Bone marrow (tissue), 2 donors: Measurements from ENCODE around the gene CEP20.
"Not testable (repeated sequence)": the region's sequence is repeated elsewhere in the genome, so short reads cannot be mapped to it uniquely, and the experiment has no call there.

ENCODE experiments used
- DNase-seq, 2 donors: peaks; one replicate each; lab custom pipeline; 2025; lab: John Stamatoyannopoulos, UW

CEP20 gene, protein sequence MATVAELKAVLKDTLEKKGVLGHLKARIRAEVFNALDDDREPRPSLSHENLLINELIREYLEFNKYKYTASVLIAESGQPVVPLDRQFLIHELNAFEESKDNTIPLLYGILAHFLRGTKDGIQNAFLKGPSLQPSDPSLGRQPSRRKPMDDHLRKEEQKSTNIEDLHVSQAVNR

DNA sequence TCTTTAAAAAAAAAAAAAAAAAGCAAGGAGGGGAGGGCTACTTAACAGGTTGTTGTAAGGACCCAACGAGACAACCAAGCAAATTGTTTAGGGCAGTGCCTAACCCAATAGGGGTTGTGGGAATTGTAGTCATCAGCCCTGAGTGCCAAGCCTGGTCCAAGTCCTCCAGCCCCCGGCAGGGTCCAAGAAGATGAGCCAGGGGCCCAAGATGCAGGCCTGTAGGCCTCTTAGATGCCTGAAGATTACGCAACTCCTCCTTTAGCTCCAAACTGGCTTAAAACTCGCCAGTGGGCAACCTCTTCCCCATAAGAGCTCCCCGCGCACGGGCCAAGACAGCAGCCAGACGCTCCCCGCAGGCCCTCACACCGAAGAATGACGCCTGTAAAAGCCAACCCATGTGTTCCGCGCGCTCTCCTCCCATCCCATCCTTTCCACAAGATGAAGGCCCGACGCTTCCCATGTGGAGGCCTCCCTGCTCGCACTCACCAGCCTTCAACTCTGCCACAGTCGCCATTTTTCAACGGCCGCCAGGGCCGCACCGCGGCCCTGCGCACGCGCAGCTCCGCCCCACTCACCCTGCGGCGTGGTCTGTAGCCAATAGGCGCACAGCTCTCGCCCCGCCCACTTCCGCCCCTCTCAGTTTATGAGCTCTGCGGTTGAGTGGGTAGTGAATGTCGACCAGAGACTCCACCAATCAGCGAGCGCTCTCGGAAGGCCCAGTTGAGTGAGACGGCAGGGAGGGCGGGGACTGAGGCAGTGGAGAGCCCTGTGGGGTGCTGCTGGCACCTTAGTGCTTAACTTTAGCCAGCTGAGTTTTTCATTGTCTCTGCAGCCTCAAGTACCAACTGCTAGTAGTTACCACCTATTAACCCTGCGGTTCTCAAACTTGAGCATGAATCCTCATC lies at the start of gene CEP20:
CEP20 (minus strand) TSS at position 532 of the 905 bp plus-strand sequence; CDS start at position 514, 18 bp downstream.
- DNase-seq, result peak; percentile 91 to 98

DNA sequence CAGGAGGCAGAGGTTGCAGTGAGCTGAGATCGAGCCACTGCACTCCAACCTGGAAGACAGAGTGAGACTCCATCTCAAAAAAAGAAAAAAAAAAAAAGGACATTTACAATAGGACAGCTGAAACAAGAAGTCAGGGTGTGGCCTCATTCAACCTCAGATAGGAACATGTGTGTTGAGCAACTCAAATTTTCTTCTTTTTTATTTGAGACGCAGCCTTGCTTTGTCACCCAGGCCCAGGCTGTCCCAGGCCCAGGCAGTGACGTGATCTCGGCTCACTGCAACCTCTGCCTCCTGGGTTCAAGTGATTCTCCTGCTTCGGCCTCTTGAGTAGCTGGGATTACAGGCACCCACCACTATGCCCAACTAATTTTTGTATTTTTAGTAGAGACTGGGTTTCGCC lies 48.4 kb upstream of the CEP20 start:
- not testable (repeated sequence) for DNase-seq

DNA sequence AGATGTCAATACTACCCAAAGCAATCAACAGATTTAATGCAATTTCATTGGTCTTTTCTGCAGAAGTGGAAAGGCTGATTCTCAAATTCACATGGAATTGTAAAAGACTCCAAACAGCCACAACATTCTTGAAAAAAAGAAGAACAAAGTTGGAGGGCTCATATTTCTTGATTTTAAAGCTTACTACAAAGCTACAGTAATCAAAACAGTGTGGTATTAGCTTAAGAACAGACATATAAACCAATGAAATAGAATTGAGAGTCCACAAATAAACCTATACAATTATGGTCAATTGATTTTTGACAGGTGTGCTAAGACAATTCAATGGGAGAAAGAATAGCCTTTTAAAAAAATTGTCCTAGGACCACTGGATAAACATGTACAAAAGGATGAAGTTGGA lies 46.6 kb upstream of the CEP20 start:
- DNase-seq, result no peak

DNA sequence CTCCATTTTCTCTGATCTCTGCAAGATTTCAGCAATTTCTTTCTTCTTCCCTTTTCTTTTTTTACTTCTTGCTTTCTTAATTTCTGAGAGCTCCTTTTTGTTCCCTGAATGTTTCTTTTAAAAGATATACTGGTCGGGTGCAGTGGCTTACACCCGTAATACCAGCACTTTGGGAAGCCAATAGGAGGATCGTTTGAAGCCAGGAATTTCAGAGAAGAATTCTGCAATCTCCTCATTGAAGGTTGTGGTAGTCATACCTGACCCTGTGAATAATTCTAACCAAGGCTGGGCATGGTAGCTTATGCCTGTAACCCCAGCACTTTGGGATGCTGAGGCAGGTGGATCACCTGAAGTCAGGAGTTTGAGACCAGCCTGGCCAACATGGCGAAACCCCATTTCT lies 45.4 kb upstream of the CEP20 start:
- DNase-seq, result no peak

DNA sequence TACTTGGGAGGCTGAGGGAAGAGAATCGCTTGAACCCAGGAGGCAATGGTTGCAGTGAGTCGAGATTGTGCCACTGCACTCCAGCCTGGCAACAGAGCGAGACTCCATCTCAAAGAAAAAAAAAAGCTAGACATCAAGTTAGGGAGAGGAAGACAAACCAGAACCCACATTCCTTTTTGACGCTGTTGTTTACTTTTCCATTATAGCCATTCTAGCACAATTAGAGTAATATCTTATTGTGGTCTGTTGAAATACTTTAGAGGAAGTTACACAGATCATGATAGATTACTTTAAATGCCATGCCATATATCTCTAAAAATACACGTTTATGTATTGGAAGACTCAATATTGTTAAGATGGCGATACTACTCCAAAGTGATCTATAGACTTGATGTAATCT lies 44.5 kb upstream of the CEP20 start:
- no peak for DNase-seq

DNA sequence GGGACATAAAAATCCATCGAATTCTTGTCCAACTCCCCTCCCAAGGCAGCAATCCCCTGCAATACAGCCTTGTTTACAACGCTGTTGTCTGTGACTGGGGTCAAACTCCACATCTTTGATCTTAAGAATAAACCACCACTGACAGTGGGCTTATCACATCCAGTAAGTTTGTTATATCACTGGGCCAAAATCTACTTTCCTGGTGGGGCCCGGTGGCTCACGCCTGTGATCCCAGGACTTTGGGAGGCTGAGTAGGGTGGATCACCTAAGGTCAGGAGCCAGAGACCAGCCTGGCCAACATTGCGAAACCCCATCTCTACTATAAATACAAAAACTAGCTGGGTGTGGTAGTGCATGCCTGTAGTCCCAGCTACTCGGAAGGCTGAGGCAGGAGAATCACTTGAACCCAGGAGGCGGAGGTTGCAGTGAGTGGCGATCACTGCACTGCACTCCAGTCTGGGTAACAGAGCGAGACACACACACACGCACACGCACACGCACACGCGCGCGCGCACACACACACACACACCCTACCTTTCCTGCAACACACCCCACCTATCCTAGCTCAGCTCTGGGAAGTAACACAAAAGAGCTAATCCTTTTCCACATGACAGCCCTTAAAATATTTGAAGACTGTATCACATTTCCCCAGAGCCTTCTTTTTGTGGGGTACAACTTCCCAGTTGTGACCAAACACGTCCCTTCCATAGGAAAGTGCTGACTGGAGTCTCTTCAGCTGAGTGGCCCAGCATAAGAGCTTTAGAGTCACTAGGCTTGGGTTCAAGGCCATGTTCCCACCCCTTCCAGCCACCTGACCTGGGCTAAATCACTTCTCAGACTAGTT lies 40.1 kb upstream of the CEP20 start:
- no peak for DNase-seq

DNA sequence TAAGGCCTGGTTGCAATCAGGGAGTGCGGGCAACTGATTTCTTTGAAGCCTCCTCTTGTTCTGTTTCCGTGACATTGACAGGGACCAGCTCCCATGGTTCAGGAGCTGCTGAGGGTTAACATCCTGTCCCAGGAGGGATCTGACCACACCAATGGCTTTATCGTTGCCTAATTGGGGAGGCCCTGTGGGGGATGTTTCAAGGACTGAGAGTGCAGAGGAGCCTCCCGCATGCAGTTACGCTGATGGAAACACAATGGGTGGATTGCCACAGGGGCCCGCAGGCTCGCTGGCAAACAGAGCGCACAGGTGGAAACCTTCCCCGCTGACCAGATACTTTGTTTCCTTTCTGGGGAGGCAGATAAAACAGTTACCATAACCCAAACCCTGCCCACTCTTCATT lies 37.2 kb upstream of the CEP20 start:
- DNase-seq, result no peak

DNA sequence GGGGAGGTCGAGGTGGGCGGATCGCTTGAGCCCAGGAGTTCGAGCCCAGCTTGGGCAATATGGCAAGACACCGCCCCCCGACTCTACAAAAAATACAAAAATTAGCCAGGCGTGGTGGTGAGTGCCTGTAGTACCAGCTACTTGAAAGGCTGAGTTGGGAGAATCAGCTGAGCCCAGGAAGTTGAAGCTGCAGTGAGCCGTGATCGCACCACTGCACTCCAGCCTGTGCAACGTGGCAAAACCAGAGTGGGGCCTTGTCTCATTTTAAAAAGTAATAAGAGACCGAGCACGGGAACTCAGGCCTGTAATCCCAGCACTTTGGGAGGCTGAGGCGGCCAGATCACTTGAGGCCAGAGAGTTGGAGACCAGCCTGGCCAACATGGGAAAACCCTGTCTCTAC lies 36.6 kb upstream of the CEP20 start:
- DNase-seq, result no peak

DNA sequence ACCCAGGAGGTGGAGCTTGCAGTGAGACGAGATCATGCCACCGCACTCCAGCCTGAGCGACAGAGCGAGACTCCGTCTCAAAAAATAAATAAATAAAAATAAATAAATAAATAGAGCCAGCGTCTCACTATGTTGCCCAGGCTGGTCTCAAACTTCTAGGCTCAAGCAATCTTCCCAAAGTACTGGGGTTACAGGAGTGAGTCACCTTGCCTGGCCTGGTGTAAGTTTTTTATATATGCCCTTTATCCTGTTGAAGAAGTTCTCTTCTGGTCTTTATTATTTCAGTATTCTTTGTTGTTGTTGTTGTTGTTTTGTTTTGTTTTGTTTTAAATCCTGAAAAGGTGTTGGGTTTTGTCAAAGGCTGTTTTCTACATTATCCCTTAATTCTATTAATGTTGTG lies 30.9 kb upstream of the CEP20 start:
- DNase-seq, result no peak

DNA sequence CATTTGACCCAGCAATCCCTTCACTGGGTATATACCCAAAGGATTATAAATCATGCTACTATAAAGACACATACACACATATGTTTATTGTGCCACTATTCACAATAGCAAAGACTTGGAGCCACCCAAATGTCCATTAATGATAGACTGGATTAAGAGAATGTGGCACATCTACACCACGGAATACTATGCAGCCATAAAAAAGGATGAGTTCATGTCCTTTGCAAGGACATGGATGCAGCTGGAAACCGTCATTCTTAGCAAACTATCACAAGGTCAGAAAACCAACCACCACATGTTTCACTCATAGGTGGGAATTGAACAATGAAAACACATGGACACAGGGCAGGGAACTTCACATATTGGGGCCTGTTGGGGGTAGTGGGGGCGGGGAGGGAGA lies 29.9 kb upstream of the CEP20 start:
- not testable (repeated sequence) for DNase-seq

DNA sequence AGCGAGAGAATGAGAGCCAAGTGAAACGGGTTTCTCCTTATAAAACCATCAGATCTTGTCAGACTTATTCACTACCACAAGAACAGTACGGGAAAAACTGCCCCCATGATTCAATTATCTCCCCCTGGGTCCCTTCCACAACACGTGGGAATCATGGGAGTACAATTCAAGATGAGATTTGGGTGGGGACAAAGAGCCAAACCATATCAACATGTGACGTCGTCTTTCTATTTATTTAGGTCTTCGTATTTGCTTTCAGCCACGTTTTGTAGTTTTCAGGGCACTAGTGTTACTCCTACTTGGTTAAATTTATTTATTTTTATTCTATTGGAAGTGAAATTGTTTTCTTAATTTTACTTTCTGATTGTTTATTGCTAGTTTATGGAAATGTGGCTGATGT lies 27.9 kb upstream of the CEP20 start:
- no peak for DNase-seq

DNA sequence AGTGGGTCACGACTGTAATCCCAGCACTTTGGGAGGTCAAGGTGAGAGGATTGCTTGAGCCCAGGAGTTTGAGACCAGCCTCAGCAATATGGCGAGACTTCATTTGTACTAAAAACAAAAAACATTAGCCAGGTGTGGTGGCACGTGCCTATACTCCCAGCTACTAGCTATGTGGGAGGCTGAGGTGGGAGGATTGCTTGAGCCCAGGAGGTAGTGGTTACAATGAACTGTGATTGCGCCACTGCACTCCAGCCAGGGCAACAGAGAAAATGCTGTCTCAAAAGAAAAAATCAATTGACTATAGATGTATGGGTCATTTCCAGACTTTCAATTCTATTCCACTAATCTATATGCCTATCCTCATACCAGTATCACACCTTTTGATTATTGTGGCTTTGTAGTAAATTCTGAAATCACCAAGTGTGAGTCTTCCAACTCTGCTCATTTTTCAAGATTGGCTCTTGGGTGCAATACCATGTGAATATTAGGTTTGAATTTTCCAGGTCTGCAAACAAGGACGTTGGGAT lies 27.2 kb upstream of the CEP20 start:
- no peak for DNase-seq

DNA sequence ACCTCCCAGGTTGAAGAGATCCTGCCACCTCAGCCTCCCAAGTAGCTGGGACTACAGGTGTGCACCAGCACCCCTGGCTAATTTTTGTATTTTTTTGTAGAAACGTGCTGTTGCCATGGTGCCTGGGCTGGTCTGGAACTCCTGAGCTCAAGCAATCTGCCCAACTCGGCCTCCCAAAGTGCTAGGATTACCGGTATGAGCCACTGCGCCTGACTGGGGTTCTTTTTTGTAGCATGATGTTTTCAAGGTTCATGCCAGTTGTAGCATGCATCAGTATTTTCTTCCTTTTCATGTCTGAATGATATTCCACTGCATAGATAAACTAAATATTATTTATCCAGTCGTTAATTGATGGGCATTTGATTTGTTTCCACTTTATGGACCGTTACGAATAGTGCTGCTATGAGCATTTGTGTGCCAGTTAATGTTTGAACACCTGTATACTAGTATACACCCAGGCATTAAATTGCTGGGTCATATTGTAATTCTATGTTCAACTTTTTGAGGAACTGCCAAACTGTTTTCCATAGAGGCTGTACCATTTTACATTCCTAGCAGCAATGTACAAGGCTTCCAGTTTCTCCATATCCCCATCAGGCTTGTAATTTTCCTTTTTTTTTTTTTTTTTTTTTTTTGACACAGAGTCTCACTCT lies 24.8 kb upstream of the CEP20 start:
- DNase-seq, result no peak

DNA sequence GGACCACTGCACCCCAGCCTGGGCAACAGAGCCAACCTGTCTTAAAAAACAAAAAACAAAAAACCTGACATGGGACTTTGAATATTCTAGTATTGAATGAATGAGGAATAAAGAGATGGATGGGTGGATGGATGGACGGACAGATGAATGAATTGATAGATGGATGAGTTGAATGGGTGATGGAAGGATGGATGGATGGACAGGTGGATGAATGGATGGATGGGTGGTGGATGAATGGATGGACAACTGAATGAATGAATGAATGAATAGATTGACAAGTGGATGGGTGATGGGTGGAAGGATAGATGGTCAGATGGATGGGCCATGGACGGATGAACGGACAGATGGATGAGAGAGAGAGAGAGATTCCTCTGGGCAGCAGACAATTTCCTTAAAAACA lies 22.8 kb upstream of the CEP20 start:
- no peak for DNase-seq

DNA sequence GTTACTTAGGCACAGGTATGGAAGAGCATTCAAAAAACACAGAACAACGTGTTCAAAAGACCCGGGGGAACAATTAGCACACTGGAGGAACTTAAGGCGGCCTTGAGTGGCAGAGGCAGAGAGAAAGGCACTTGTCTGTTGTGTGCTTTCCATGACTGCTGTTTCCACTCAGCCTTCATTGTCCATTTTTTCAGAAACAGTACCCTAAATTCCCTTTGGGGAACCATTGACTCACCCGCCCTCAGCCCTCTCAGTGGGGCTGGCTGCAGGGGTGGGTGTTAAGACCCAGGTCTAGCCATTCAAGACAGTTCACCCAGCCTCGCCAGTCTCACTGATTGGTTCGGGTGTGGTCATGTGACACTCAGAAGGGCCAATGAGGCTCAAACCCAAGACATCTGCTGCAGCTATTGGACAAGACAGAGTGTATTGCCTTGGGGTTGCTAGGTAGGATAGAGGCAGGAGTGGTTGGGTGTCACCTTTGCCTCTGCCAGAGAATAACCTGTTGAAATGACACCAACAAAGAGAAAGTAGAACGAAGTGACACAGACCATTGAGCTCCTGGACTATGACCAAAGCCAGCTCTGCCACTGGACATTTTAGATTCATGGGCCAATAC lies 19.6 kb upstream of the CEP20 start:
- no peak for DNase-seq

DNA sequence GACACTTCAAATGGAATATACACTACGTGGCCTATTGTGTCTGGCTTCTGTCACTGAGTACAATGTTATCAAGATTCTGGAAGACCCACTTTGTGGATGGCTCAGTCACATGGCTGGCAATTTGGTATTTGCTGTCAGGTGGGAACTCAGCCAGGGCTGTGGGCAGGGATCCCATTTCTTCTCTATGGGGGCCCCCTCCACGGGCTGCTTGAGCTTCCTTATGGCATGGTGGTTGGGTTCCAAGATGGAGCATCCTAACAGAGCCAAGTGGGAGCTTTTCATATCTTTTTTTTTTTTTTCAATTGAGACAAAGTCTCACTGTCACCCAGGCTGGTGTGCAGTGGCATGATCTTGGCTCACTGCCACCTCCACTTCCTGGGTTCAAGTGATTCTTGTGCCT lies 18.0 kb upstream of the CEP20 start:
- DNase-seq, result no peak

DNA sequence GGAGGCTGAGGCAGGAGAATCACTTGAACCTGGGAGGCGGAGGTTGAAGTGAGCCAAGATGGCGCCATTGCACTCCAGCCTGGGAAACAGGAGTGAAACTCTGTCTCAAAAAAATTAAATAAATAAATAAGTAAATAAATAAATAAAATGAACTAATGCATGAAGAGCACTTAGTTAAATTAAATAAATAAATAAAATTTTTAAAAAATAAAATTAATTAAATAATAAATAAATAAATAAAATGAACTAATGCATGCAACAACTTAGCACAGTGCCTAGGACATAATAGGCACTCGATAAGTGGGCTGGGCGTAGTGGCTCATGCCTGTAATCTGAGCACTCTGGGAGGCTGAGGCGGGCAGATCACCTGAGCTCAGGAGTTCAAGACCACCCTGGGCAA lies 15.6 kb upstream of the CEP20 start:
- DNase-seq, result no peak

DNA sequence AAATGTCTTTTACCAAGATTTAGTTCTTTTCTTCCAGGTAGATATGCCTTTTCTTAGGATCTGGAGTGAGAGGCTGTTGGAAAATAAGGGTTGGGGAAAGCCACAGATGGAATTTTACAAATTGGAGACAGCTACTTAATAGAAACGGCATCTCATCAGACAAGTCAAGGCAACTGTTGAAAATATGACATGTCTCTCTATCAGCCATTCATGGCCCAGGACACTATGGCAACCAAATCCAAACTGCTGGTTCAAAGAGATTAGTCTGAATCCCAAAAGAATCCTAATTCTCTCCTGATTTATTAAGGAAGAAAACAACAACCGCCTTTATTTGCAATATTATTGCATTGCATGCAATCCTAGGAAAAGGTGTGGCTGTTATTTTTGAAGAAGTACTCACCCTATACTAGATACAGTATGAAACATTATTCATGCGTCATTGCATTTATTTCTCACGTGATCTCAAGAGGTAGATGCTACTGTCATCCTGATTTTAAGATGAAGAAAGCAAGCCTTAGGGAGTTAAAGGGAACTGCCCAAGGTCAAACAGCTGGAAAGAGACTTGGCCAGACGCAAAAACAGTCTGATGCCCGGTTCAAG lies 12.6 kb upstream of the CEP20 start:
- DNase-seq, result no peak

DNA sequence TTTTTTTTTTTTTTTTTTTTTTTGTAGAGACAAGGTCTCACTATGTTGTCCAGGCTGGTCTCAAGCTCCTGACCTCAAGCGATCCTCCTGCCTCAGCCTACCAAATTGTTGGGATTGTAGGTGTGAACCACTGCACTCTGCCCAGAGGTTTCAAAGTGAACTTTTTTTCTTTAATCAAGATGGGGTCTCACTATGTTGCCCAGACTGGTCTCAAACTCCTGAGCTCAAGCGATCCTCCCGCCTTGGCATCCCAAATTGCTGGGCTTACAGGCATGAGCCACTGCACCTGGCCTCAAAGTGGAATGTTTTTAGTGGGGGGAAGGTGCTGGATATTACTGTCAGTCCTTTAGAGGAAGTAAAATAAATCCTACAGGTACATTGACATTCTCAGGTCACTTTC lies 12.0 kb upstream of the CEP20 start:
- DNase-seq, result no peak

DNA sequence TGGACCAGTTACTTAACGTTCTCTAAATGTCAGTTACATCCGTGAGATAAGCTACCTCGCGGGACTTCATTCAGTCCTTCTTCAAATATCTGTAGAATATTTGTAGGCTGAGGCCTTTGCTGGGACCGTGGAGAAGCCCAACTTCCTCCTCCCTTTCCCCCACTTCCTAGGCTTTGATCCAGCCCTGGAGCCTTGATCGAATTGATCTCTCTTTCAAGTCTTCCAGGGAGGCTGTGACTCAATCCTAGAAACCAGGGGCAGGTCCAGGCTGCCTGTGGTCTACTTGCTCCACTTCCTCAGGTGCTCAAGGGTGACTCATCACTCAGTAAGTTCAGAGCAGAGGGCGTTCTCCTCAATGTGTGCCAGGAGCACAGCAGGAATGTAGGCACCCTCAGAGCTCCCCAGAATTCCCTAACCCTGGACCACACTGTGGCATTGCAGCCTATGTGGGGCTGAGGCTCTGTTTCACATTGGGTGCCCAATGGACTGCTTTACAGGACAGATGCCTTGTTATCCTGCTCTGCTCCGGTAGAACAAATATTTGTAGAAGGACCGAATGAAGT lies 11.2 kb upstream of the CEP20 start:
- DNase-seq, result no peak

DNA sequence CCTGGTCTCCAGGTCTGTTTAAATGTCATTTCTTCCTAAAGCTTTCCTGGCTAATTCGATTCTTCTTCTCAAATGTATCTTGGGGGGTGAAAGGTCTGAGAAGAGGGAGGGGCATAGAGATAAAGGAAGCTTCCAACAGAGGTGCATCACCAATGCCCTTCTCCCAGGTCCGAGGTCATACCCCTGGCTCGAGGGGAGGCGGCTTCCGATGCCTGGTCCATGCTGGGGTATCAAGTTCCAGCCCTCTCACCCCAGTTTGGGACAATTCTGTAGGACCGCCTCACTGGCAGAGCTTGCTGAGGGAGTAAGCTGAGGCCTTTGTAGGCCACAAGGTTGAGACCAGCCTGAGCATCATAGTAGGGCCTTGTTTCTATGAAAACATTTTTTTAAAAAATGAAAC lies 10.3 kb upstream of the CEP20 start:
- no peak for DNase-seq
